Right renal pelvis (tissue), 4 donors: Measurements from ENCODE around the gene ZFPL1. TPM values are rescaled to one million over a fixed set of nuclear protein-coding genes. Genes with fewer than 3 reads are reported as not detected.
A peak's percentile ranks its signal among the peaks of the same experiment; 100 is the strongest.

ENCODE experiments used
- DNase-seq, 4 donors: peaks; one replicate each; pipeline ENCODE4 v3.0.0-alpha.2; 2013; ENCODE audit warnings: low read depth in 4 of 4, low spot score in 3 of 4, missing footprints in 1 of 4
- polyA plus RNA-seq, 4 donors: library from polyadenylated mRNA; unstranded; fragments of 120-200 nt; gene quantifications; one replicate each; pipeline ENCODE4 v1.2.1, GENCODE V29; 2013; ENCODE audit not compliant: insufficient read length in 4 of 4

Gene ZFPL1
- polyA plus RNA-seq: 10 to 100 TPM; 31.8 to 38.9 (median 32.7) TPM

- peak; percentile 87 to 91 (median 90) for DNase-seq
These were observed at the start of gene ZFPL1, which contains the start of gene CDCA5 for GRCh38 chr11:65083834-65084597. Gene ZFPL1 (plus strand): TSS chr11:65084222. CDS start chr11:65084699, 477 bp downstream. Gene CDCA5 (minus strand): TSS chr11:65084040. CDS start chr11:65083978, 62 bp downstream.

GRCh38 chr11:65034423-65034822 lies 49.6 kb upstream of the ZFPL1 start:
- no peak for DNase-seq

- DNase-seq: no peak
These were observed 48.4 kb upstream of the ZFPL1 start for GRCh38 chr11:65035579-65035978.

- no peak for DNase-seq
These were observed 47.1 kb upstream of the ZFPL1 start for GRCh38 chr11:65036931-65037330.

- no peak for DNase-seq
These were observed 43.5 kb upstream of the ZFPL1 start for GRCh38 chr11:65040520-65040846.

- DNase-seq: peak; percentile 79 to 87 (median 82)
These were observed 43.0 kb upstream of the ZFPL1 start, which contains the start of gene SAC3D1 for GRCh38 chr11:65040847-65041622. Gene SAC3D1 (plus strand): TSS chr11:65041210. CDS start chr11:65041293, 83 bp downstream.

- DNase-seq: no peak
These were observed 41.1 kb upstream of the ZFPL1 start for GRCh38 chr11:65042891-65043290.

GRCh38 chr11:65043881-65044501 lies 40.0 kb upstream of the ZFPL1 start:
- no peak for DNase-seq

- no peak for DNase-seq
These were observed 39.0 kb upstream of the ZFPL1 start for GRCh38 chr11:65045061-65045460.

- no peak for DNase-seq
These were observed 38.3 kb upstream of the ZFPL1 start for GRCh38 chr11:65045728-65046127.

GRCh38 chr11:65047581-65048422 lies 36.2 kb upstream of the ZFPL1 start:
- DNase-seq: no peak

GRCh38 chr11:65051398-65051858 lies 32.6 kb upstream of the ZFPL1 start:
- DNase-seq: no peak

GRCh38 chr11:65053827-65054508 lies 30.1 kb upstream of the ZFPL1 start:
- no peak for DNase-seq

GRCh38 chr11:65055538-65055937 lies 28.5 kb upstream of the ZFPL1 start:
- DNase-seq: no peak

- DNase-seq: no peak
These were observed 27.0 kb upstream of the ZFPL1 start for GRCh38 chr11:65056999-65057398.

- DNase-seq: no peak
These were observed 26.5 kb upstream of the ZFPL1 start for GRCh38 chr11:65057526-65057925.

GRCh38 chr11:65058012-65058411 lies 26.0 kb upstream of the ZFPL1 start:
- DNase-seq: no peak

- no peak for DNase-seq
These were observed 25.5 kb upstream of the ZFPL1 start, which contains the start of gene NAALADL1 for GRCh38 chr11:65058419-65059054. Gene NAALADL1 (minus strand): TSS chr11:65058553. CDS start chr11:65058521, 32 bp downstream.

GRCh38 chr11:65059523-65059922 lies 24.5 kb upstream of the ZFPL1 start:
- DNase-seq: no peak
